ENCODE results near the gene ITPR2.

The ITPR2 gene

DNA sequence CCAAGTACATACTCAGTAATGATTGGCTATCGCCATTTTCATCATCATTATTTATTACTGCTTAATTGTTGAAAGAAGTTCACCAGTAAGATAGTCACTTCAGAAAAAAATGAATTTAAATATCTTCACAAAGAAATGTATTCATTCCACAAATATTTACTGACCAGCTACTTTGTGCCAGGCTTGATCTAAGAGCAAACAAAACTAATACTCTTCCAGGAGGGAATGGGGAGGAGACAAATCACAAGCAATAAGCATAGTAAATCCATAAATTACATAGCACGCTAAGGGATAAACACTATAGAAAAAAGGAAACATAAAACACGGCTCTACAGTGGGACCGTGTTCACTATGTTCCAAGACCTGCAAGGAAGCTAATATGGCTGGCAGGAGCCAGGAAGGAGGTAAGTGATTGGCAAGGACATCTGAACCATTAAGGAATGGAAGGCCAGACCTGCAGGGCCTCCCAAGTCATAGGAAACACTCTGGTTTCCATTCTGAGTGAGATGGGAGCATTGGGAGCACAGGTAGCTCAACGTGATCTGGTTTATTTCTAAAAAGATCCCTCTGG lies 27.5 kb downstream of the ITPR2 start:
- peaks cover 87% of the 10 kb centered on the region for H3K79me2 ChIP-seq (ENCODE audit: low read length)
- H3K27ac ChIP-seq (ENCODE audit: low read length), result no peak overlapping the region
- H3K4me1 ChIP-seq (ENCODE audit: low read length), result peaks cover 21% of the 10 kb centered on the region
- no peak overlapping the region for H3K4me2 ChIP-seq (ENCODE audit: low read length)
- TF ChIP-seq, protein P1, sequence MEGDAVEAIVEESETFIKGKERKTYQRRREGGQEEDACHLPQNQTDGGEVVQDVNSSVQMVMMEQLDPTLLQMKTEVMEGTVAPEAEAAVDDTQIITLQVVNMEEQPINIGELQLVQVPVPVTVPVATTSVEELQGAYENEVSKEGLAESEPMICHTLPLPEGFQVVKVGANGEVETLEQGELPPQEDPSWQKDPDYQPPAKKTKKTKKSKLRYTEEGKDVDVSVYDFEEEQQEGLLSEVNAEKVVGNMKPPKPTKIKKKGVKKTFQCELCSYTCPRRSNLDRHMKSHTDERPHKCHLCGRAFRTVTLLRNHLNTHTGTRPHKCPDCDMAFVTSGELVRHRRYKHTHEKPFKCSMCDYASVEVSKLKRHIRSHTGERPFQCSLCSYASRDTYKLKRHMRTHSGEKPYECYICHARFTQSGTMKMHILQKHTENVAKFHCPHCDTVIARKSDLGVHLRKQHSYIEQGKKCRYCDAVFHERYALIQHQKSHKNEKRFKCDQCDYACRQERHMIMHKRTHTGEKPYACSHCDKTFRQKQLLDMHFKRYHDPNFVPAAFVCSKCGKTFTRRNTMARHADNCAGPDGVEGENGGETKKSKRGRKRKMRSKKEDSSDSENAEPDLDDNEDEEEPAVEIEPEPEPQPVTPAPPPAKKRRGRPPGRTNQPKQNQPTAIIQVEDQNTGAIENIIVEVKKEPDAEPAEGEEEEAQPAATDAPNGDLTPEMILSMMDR (IDR thresholded peaks at IDR 0.05; ENCODE audit: low read depth, low read length), result no peak
- no peak for TF ChIP-seq EZH2phosphoT487 (IDR thresholded peaks at IDR 0.05; ENCODE audit: low read depth)
- H4K20me1 ChIP-seq (ENCODE audit: insufficient read depth, low read length), result peaks cover 53% of the 10 kb centered on the region
- no peak overlapping the region for H3K4me3 ChIP-seq (ENCODE audit: low read length)
- H3K9ac ChIP-seq (ENCODE audit: low read length), result no peak overlapping the region
- H3K36me3 ChIP-seq (replicated peaks; ENCODE audit: low read depth, low read length), result peaks cover 33% of the 10 kb centered on the region
- no peak overlapping the region for H2AFZ ChIP-seq (ENCODE audit: low read depth, low read length)
- no peaks in the 10 kb centered on the region for H3K27me3 ChIP-seq (ENCODE audit: low read depth, low read length)
- no peaks in the 10 kb centered on the region for H3K9me3 ChIP-seq (ENCODE audit: insufficient read depth, low read length)

DNA sequence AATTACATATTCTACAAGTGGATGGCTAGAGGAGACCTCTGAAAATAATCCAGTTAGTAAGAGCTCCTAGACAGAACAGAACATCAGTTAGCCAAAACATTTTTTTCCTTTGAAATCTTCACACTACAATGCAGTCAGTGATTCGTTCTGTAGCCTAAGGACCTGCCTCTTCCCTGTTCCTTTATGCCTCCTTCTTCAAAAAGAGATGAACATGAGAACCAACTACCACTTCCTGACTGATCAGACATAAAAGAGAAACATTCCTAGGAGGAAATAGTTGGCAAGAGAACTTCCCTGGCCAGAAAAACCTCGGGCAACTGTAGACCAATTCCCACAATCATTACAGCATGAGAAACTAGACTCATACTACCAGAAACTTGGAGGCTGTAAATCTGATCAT lies 29.4 kb downstream of the ITPR2 start:
- Histone ChIP-seq H3K36me3 (replicated peaks; ENCODE audit: low read depth, low read length) (peaks cover 29% of the 10 kb centered on the region), H3K79me2 (ENCODE audit: low read length) (peaks cover 87% of the 10 kb centered on the region), H3K9me3 (ENCODE audit: insufficient read depth, low read length) (no peaks in the 10 kb centered on the region), H4K20me1 (ENCODE audit: insufficient read depth, low read length) (peaks cover 47% of the 10 kb centered on the region; the same call in 1 of the 2 replicates), H3K9ac (ENCODE audit: low read length) (no peak overlapping the region), H3K4me3 (ENCODE audit: low read length) (no peak overlapping the region), H2AFZ (ENCODE audit: low read depth, low read length) (no peak overlapping the region), H3K27ac (ENCODE audit: low read length) (no peak overlapping the region), H3K4me1 (ENCODE audit: low read length) (peaks cover 34% of the 10 kb centered on the region), H3K4me2 (ENCODE audit: low read length) (no peak overlapping the region), H3K27me3 (ENCODE audit: low read depth, low read length) (no peaks in the 10 kb centered on the region)
- TF ChIP-seq, protein P1 (IDR thresholded peaks at IDR 0.05; ENCODE audit: low read depth, low read length), result no peak
- no peak for TF ChIP-seq EZH2phosphoT487 (IDR thresholded peaks at IDR 0.05; ENCODE audit: low read depth)

DNA sequence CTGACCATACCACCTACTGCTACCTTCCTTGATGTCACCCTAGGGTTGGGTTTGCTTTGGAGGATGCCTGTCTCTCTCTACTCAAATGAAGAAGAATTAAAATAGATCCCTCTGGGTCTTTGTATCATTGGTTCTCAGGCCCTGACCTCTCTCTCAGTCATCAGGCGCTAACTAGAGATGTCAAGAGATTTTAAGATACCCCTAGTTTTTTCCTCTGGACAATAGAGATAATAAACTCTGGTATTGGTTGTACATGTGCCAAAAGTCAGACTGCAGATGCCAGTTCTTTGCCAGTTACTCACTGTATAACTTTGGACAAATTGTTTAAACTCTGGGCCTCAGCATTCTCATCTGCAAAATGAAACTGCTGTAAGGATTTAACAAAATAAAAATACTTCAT lies 31.5 kb downstream of the ITPR2 start:
- no peak overlapping the region for H3K4me2 ChIP-seq (ENCODE audit: low read length)
- H3K27ac ChIP-seq (ENCODE audit: low read length), result no peak overlapping the region
- no peak for TF ChIP-seq EZH2phosphoT487 (IDR thresholded peaks at IDR 0.05; ENCODE audit: low read depth)
- TF ChIP-seq, protein P1 (IDR thresholded peaks at IDR 0.05; ENCODE audit: low read depth, low read length), result no peak
- H3K9ac ChIP-seq (ENCODE audit: low read length), result no peak overlapping the region
- no peaks in the 10 kb centered on the region for H3K27me3 ChIP-seq (ENCODE audit: low read depth, low read length)
- H2AFZ ChIP-seq (ENCODE audit: low read depth, low read length), result no peak overlapping the region
- H3K36me3 ChIP-seq (replicated peaks; ENCODE audit: low read depth, low read length), result peaks cover 16% of the 10 kb centered on the region
- H3K9me3 ChIP-seq (ENCODE audit: insufficient read depth, low read length), result no peaks in the 10 kb centered on the region
- H3K4me1 ChIP-seq (ENCODE audit: low read length), result peaks cover 39% of the 10 kb centered on the region
- H3K79me2 ChIP-seq (ENCODE audit: low read length), result peaks cover 91% of the 10 kb centered on the region
- H4K20me1 ChIP-seq (ENCODE audit: insufficient read depth, low read length), result peaks cover 38% of the 10 kb centered on the region; the same call in 1 of the 2 replicates
- H3K4me3 ChIP-seq (ENCODE audit: low read length), result no peak overlapping the region

DNA sequence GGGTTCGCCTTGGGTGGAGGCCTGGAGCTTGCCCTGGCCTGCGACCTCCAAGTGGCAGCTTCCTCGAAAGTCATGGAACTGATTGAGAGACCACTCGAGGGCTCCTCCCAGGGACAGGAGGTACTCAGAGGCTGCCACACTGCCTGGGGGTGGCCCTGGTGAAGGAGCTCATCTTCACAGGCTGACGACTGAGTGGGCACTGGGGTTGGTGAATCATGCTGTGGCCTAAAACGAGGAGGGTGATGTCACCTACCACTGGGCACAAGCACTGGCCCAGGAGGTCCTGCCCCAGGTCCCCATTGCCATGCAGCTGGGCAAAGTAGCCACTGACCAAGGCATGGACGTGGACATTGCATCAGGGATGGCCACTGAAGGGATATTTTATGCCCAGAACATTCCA lies 32.1 kb downstream of the ITPR2 start:
- H3K27ac ChIP-seq (ENCODE audit: low read length), result no peak overlapping the region
- H3K27me3 ChIP-seq (ENCODE audit: low read depth, low read length), result no peaks in the 10 kb centered on the region
- peaks cover 39% of the 10 kb centered on the region for H3K4me1 ChIP-seq (ENCODE audit: low read length)
- H2AFZ ChIP-seq (ENCODE audit: low read depth, low read length), result no peak overlapping the region
- H3K4me3 ChIP-seq (ENCODE audit: low read length), result no peak overlapping the region
- peaks cover 91% of the 10 kb centered on the region for H3K79me2 ChIP-seq (ENCODE audit: low read length)
- no peak overlapping the region for H3K4me2 ChIP-seq (ENCODE audit: low read length)
- H3K9me3 ChIP-seq (ENCODE audit: insufficient read depth, low read length), result no peaks in the 10 kb centered on the region
- peaks cover 16% of the 10 kb centered on the region for H3K36me3 ChIP-seq (replicated peaks; ENCODE audit: low read depth, low read length)
- TF ChIP-seq EZH2phosphoT487 (IDR thresholded peaks at IDR 0.05; ENCODE audit: low read depth), result no peak
- TF ChIP-seq, protein P1 (IDR thresholded peaks at IDR 0.05; ENCODE audit: low read depth, low read length), result no peak
- no peak overlapping the region for H3K9ac ChIP-seq (ENCODE audit: low read length)
- peaks cover 42% of the 10 kb centered on the region; the same call in 1 of the 2 replicates for H4K20me1 ChIP-seq (ENCODE audit: insufficient read depth, low read length)

Data from OCI-LY3 (cell line).